Nephron progenitor cell (in vitro differentiated cells): ENCODE results near the gene KCNQ1.

Source experiments
- DNase-seq: peaks from one replicate; pipeline ENCODE4 v3.0.0; 2021
- H3K27ac Mint-ChIP-seq: 2 replicates; pipeline ENCODE4 v1.8.0; 2021; ENCODE audit warnings: mild to moderate bottlenecking, moderate library complexity, mixed read lengths
- H3K27me3 Mint-ChIP-seq: 2 replicates; pipeline ENCODE4 v1.8.0; 2021; ENCODE audit warnings: mild to moderate bottlenecking, low read depth, mixed read lengths; ENCODE audit not compliant: poor library complexity
- H3K36me3 Mint-ChIP-seq: 2 replicates; pipeline ENCODE4 v1.8.0; 2021; ENCODE audit warnings: low read depth, mixed read lengths
- H3K4me1 Mint-ChIP-seq: 2 replicates; pipeline ENCODE4 v1.8.0; 2021; ENCODE audit warnings: mixed read lengths
- H3K4me3 Mint-ChIP-seq: 2 replicates; pipeline ENCODE4 v1.8.0; 2021; ENCODE audit warnings: mild to moderate bottlenecking, moderate library complexity, mixed read lengths
- H3K9me3 Mint-ChIP-seq: 2 replicates; pipeline ENCODE4 v1.8.0; 2021; ENCODE audit warnings: mild to moderate bottlenecking, moderate library complexity, mixed read lengths
- CTCF ChIP-seq: fragments of 200-600 bp; sonication (generic); IDR thresholded peaks from 2 replicates; pipeline ENCODE4 v1.5.0; 2021; ENCODE audit warnings: antibody characterized with exemption

KCNQ1 gene

GRCh38 chr11:2592559-2593392 is 148.0 kb downstream of the KCNQ1 start:
- Mint-ChIP-seq H3K4me1 (peaks cover 12% of the 10 kb centered on the region), H3K27me3 (peaks cover 35% of the 10 kb centered on the region), H3K27ac (no peak overlapping the region), H3K9me3 (peaks cover 49% of the 10 kb centered on the region), H3K4me3 (no peak overlapping the region), H3K36me3 (peaks cover 28% of the 10 kb centered on the region)
- TF ChIP-seq CTCF, result no peak
- DNase-seq, result no peak

- H3K27me3 Mint-ChIP-seq, result peaks cover 29% of the 10 kb centered on the region
Measured at GRCh38 chr11:2593393-2593950, 148.7 kb downstream of the KCNQ1 start.

GRCh38 chr11:2594267-2594666 is 149.5 kb downstream of the KCNQ1 start:
- no peak overlapping the region for H3K4me3 Mint-ChIP-seq
- H3K27me3 Mint-ChIP-seq, result peaks cover 30% of the 10 kb centered on the region
- no peak for TF ChIP-seq CTCF
- peaks cover 7% of the 10 kb centered on the region for H3K4me1 Mint-ChIP-seq
- H3K36me3 Mint-ChIP-seq, result peaks cover 35% of the 10 kb centered on the region
- no peak for DNase-seq
- H3K27ac Mint-ChIP-seq, result no peak overlapping the region
- peaks cover 64% of the 10 kb centered on the region for H3K9me3 Mint-ChIP-seq

More at GRCh38 chr11:2593393-2593950, 148.7 kb downstream of the KCNQ1 start:
- peaks cover 7% of the 10 kb centered on the region for H3K4me1 Mint-ChIP-seq
- peaks cover 56% of the 10 kb centered on the region for H3K9me3 Mint-ChIP-seq
- no peak for TF ChIP-seq CTCF
- H3K27ac Mint-ChIP-seq, result no peak overlapping the region
- peaks cover 28% of the 10 kb centered on the region for H3K36me3 Mint-ChIP-seq
- no peak overlapping the region for H3K4me3 Mint-ChIP-seq
- no peak for DNase-seq

GRCh38 chr11:2595204-2595603 is 150.4 kb downstream of the KCNQ1 start:
- no peak overlapping the region for H3K4me3 Mint-ChIP-seq
- DNase-seq, result no peak
- peaks cover 7% of the 10 kb centered on the region for H3K4me1 Mint-ChIP-seq
- no peak overlapping the region for H3K27ac Mint-ChIP-seq
- TF ChIP-seq CTCF, result no peak
- peaks cover 73% of the 10 kb centered on the region for H3K9me3 Mint-ChIP-seq
- peaks cover 34% of the 10 kb centered on the region for H3K27me3 Mint-ChIP-seq
- peaks cover 45% of the 10 kb centered on the region for H3K36me3 Mint-ChIP-seq

GRCh38 chr11:2599561-2600189 is 154.9 kb downstream of the KCNQ1 start:
- no peak for DNase-seq
- Mint-ChIP-seq H3K4me1 (no peaks in the 10 kb centered on the region), H3K4me3 (no peak overlapping the region), H3K9me3 (peaks cover 93% of the 10 kb centered on the region), H3K27ac (no peak overlapping the region), H3K36me3 (peaks cover 55% of the 10 kb centered on the region), H3K27me3 (peaks cover 33% of the 10 kb centered on the region)
- no peak for TF ChIP-seq CTCF
